ENCODE measurements around the gene FOXL1.

GRCh38 chr16:86547286-86547685, 31.1 kb upstream of the FOXL1 start:
- TF ChIP-seq, protein P1, sequence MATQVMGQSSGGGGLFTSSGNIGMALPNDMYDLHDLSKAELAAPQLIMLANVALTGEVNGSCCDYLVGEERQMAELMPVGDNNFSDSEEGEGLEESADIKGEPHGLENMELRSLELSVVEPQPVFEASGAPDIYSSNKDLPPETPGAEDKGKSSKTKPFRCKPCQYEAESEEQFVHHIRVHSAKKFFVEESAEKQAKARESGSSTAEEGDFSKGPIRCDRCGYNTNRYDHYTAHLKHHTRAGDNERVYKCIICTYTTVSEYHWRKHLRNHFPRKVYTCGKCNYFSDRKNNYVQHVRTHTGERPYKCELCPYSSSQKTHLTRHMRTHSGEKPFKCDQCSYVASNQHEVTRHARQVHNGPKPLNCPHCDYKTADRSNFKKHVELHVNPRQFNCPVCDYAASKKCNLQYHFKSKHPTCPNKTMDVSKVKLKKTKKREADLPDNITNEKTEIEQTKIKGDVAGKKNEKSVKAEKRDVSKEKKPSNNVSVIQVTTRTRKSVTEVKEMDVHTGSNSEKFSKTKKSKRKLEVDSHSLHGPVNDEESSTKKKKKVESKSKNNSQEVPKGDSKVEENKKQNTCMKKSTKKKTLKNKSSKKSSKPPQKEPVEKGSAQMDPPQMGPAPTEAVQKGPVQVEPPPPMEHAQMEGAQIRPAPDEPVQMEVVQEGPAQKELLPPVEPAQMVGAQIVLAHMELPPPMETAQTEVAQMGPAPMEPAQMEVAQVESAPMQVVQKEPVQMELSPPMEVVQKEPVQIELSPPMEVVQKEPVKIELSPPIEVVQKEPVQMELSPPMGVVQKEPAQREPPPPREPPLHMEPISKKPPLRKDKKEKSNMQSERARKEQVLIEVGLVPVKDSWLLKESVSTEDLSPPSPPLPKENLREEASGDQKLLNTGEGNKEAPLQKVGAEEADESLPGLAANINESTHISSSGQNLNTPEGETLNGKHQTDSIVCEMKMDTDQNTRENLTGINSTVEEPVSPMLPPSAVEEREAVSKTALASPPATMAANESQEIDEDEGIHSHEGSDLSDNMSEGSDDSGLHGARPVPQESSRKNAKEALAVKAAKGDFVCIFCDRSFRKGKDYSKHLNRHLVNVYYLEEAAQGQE (tag by site-specific recombination; IDR thresholded peaks at IDR 0.05), result no peak
- no peak for TF ChIP-seq ZNF792 (tag by site-specific recombination; IDR thresholded peaks at IDR 0.05)
- no peak for TF ChIP-seq KLF7 (tag by site-specific recombination; IDR thresholded peaks at IDR 0.05; ENCODE audit: borderline replicate concordance)
- TF ChIP-seq SP2 (tag by site-specific recombination; IDR thresholded peaks at IDR 0.05), result no peak
- no peak for TF ChIP-seq CTCF (tag by site-specific recombination; IDR thresholded peaks at IDR 0.05)
- TF ChIP-seq ZNF169 (tag by site-specific recombination; IDR thresholded peaks at IDR 0.05), result no peak
- TF ChIP-seq ZNF174 (tag by site-specific recombination; IDR thresholded peaks at IDR 0.05), result no peak
- TF ChIP-seq ZNF416 (tag by site-specific recombination; IDR thresholded peaks at IDR 0.05), result no peak

Data from HEK293 (cell line).